Effector CD8-positive, alpha-beta T cell (primary cell): ENCODE measurements around the gene PPFIA1.
"Not testable (repeated sequence)": the region's sequence is repeated elsewhere in the genome, so short reads cannot be mapped to it uniquely, and the experiment has no call there.

Experiments
- DNase-seq: peaks from one replicate; lab custom pipeline; 2025; lab: John Stamatoyannopoulos, UW

Gene PPFIA1

DNA sequence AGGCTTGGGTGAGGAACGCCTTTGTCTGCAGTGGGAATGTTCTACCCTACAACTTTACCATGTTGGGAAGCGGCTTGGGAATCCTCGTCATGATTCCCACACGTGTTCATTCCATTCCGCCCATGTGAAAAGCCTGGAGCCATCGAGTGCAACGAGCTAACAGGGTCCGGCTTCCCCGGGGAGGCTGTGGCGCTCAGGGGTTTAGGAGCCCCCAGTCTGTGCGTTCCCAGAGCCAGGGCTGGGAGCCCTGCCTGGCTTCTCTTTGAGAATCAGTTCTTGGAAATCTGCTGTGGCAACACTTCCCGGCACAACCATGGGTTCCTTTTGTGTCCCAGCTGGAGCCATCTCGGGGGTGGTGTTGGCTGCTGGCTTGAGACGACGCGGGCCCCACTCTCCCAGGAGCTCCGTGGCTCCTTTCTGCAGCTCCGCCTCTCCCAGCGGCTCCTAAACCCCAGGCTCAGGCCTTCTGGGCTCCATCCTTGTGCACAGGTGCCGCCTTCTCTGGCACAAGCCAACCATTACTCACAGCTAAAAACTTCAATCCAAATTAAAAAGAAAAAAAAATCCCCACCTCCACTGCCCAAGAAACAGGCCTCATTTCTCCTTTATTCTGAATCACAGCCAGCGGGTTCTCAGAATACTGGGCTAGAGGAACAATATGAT lies 18.7 kb upstream of the PPFIA1 start:
- DNase-seq = no peak

DNA sequence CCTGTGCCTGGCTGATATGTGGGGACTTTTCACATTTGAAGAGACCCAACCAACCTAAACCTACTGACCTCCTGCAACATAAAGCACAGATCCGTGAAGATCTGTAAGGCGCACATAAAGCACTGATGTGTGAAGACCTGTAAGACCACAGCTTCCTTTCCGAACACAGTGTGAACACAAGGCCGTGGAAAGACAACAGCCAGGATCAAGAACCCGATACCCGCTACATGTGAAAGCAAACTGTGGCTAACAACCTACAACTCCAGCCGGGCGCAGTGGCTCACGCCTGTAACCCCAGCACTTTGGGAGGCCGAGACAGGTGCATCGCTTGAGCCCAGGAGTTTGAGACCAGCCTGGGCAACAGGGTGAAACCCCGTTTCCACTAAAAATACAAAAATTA lies 17.6 kb upstream of the PPFIA1 start:
- no peak for DNase-seq

DNA sequence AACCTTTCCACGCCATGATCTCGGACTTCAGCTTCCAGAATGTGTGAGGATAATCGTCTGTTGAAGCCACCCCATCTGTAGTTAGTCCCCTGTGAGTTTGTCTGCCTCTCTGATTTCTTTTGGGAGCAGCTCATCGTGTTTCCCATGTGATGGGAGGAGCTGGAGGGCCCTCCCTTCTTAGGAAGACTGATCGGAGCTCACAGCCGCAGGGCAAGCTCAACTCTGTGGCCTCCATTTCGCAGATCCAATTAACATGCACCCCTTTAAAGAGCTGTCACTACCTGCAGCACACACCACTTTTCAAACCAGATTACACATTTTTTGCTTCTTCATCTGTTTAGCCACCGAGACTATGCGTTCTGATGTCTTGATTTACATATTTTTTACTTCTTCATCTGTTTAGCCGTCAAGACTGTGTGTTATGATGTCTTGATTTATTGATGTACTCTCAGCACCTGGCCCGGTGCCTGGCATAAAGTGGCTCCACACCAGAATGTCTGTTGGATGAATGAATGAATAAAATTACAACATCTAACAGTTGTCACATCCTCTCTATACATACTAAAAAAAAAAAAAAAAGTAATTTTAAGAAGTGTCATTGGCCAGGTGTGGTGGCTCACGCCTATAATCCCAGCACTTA lies 14.9 kb upstream of the PPFIA1 start:
- DNase-seq = no peak

DNA sequence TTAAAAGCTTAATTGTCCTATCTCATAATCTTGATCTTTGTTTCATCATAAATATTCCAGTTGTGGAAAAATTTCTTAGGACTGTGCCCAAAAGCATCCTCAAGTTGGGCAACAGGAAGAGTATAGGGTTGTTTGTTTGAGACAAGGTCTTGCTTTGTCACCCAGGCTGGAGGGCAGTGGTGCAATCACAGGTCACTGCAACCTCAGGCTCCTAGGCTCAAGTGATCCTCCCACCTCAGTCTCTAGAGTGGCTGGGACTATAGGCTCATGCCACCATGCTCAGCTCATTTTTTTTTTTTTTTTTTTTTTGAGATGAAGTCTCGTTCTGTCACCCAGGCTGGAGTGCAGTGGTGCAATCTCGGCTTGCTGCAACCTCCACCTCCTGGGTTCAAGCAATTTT lies 11.4 kb upstream of the PPFIA1 start:
- not testable (repeated sequence) for DNase-seq

GRCh38 chr11:70262951-70263350 lies 7.5 kb upstream of the PPFIA1 start:
- DNase-seq = no peak

- no peak for DNase-seq
These were observed 7.1 kb upstream of the PPFIA1 start for GRCh38 chr11:70263363-70263762.

DNA sequence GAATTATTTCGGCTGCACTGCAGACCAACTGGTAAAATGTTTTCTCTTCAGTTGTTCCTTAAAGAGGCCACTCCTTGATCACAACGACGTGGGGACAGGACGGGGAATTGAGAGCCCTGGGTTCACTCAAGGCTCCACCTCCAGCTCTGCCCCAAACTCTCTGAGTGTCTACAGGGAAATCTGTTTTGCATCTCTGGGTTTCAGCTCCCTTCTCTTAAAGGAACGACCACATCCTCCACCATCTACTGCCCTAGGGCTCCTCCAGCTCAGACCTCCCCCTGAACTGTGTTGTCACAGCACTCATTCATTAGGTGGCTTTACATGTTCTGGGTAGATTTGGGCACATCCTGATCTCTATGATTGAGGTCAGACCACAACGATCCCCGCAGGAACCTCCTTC lies 5.1 kb upstream of the PPFIA1 start:
- DNase-seq = no peak

- no peak for DNase-seq
These were observed 3.0 kb upstream of the PPFIA1 start for GRCh38 chr11:70267405-70267950.

DNA sequence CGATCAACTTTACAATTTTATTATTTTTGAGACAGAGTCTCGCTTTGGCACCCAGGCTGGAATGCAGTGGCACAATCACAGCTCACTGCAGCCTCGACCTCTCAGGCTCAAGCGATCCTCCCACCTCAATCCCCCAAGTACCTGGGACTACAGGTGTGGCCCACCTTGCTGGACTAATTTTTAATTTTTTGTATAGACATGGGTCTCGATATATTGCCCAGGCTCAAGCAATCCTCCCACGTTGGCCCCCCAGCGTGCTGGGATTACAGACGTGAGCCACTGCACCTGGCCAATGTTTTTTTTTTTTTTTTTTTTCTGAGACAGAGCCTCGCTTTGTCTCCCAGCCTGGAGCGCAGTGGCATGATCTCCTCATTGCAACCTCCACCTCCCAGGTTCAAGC lies 2.0 kb upstream of the PPFIA1 start:
- no peak for DNase-seq

GRCh38 chr11:70270877-70271648 lies 573 bp downstream of the PPFIA1 start:
- peak; percentile 32 for DNase-seq

DNA sequence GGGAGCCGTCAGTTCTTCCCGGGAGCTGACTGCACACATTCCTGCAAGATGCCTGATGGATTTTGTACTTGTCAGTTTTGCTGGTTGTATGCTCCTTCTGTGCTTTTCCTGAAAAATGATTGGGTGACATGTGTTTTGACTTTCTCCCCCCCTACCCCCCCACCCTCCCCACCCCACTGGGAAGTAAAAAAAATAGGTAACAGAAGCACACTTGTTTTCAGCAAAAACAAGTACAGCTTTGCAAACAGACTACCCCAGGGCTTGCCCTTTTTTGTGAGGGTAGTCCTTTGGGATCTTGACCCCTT lies 1.1 kb downstream of the PPFIA1 start:
- DNase-seq = no peak

- no peak for DNase-seq
These were observed 1.5 kb downstream of the PPFIA1 start for GRCh38 chr11:70272009-70272408.

DNA sequence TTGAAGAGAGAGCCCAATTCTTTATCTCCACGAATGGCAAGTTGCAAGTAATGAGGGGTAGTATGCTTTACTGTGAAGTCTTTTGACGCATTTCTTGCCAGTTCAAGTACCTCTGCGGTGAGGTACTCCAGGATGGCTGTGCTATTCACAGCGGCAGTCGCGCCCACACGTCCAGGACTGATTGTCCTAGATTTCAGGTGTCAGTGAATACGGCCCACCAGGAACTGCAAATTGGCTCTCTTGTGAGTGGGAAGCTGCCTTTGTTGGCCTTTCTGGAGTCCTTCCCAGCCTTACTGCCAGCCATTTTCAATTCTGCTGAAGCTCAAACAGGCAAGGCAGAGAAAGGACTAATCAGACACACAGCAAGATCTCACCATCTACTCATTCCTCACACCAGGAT lies 8.5 kb downstream of the PPFIA1 start:
- DNase-seq = no peak

DNA sequence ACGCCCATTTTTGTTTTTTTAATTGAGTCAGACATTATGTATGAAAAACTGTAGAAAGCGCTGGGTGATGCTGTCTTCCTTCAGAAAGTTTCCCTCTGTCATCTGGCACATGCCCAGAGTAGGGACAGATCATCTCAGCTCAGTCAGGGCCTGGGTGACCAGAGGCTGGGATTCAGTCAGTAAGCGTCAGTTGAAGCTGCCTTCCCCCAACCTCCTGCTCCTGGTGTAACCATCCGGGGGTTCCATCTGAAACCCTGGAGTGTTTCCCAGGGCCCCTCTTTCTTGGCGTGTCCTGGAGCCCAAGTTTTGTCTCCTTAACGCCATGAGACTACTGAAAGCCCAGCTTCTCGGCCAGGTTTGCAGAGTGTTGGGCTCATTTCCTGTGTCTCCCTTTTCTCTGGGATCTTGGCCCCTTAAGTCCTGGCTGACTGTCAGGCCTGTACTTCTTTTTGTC lies 10.7 kb downstream of the PPFIA1 start:
- no peak for DNase-seq

DNA sequence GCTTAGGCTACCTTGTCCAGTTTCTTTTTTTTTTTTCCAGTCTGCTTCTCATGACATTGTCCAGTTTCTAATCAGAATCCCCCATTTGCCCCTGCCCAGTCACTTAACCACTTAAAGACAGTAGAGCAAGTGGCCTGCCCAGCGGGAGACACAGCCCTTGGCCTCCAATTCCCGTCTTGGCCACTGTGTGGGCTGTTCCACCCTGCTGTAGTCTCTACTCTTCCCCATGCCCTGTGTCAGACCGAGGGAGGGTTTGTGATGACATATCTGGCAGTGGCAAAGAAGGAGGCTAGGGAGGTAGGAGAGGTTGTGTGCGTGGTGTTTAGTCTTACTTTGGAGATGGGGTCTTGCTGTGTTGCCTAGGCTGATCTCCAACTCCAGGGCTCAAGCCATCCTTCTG lies 11.5 kb downstream of the PPFIA1 start:
- DNase-seq = no peak

GRCh38 chr11:70288721-70289120 lies 18.2 kb downstream of the PPFIA1 start:
- no peak for DNase-seq

- DNase-seq = no peak
These were observed 19.1 kb downstream of the PPFIA1 start for GRCh38 chr11:70289582-70289981.

DNA sequence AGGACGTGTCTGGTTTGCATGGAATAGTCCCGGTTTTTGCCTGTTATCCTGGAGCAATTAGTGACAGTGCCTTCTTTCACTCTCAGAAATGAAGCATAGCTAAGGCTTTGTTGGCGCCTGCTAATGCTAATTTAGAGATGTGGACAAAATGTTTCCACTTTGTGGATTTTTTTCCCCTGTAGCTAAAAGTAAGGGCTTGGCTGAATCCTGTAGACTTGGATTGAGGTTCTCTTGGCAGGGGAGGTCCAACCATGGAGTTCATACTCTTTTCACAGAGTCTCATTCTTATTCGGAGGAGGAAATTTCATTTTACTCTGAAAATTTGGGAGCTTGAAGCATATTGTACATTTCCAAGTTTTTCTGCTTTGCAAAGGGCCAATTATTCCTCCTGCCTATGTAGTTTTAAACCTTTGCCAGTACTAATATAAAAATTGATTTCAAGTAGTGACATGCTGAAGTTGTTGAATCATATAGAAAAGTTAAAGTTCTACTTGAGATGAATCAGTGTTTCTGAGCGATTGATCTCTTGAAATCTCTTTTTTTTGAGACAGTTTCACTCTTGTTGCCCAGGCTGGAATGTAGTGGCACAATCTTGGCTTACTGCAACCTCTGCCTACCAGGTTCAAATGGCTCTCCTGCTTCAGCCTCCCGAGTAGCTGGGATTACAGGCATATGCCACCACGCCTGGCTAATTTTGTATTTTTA lies 20.0 kb downstream of the PPFIA1 start:
- no peak for DNase-seq

DNA sequence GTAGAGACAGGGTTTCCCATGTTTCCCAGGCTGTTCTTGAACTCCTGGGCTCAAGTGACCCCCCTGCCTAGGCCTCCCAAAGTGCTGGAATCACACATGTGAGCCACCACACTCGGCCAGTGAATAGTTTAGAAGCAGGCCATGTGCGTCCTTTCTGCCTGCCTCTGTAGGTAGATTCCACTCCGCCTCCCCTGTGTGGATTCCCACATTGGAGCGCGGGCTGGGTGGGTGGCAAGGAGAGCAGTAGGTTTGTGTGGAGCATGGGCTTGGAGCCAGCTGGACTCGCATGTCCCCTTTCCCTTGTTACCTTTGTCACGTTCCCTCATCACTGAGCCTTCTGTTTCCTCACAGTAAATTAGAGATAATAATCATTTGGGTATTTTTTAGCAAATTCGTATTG lies 21.7 kb downstream of the PPFIA1 start:
- DNase-seq = no peak

GRCh38 chr11:70292863-70293262 lies 22.4 kb downstream of the PPFIA1 start:
- DNase-seq = no peak

GRCh38 chr11:70295166-70295565 lies 24.7 kb downstream of the PPFIA1 start:
- DNase-seq = not testable (repeated sequence)

GRCh38 chr11:70296681-70297080 lies 26.2 kb downstream of the PPFIA1 start:
- no peak for DNase-seq
